Spleen (tissue), 7 donors: ENCODE measurements around the gene CEP68.

ENCODE experiments used
- CTCF ChIP-seq, 11 experiments: fragments of 200-600 bp in 7 of 11; fragments of 450-650 bp in 4 of 11; sonication (generic) in 4 of 11; IDR thresholded peaks in 8 of 11; conservative IDR thresholded peaks in 3 of 11; 1 replicate in 7 of 11; 2 replicates in 4 of 11; pipeline versions ENCODE4 v1.4.0 to v1.8.0; 2016 to 2021; ENCODE audit warnings: antibody characterized with exemption in 11 of 11, inconsistent platforms in 4 of 11, mild to moderate bottlenecking in 1 of 11
- POLR2A ChIP-seq, 3 donors: fragments of 450-650 bp; IDR thresholded peaks; one replicate each; pipeline ENCODE4 v1.5.1; 2017; ENCODE audit warnings: antibody characterized with exemption in 3 of 3, mild to moderate bottlenecking in 1 of 3
- POLR2AphosphoS5 ChIP-seq, 3 donors: sonication (generic); formaldehyde crosslinking; IDR thresholded peaks; one replicate each; pipeline ENCODE4 v1.5.1; 2017; ENCODE audit warnings: antibody characterized with exemption in 3 of 3
- donor health status: DM: no; HTN: no; CAD: no; lungs with moderate emphysema.
- donor health status: DM: no; HTN: no; CAD: no.
- donor health status: DM: no; HTN: no; CAD: no.

- TF ChIP-seq CTCF (IDR thresholded peaks at IDR 0.05 in 8 of 11, conservative IDR thresholded peaks at IDR 0.05 in 3 of 11) (no peak), POLR2A (IDR thresholded peaks at IDR 0.05) (no peak), POLR2AphosphoS5 (IDR thresholded peaks at IDR 0.05) (no peak)
Measured at GRCh38 chr2:65046633-65047407, 9.4 kb upstream of the CEP68 start.
